ENCODE measurements around the gene FRRS1. TPM values are rescaled to one million over a fixed set of nuclear protein-coding genes. Genes with fewer than 3 reads are reported as not detected.

The FRRS1 gene
- polyA plus RNA-seq, 3 donors = 0.61 to 2.1 (median 2.1) TPM

DNA sequence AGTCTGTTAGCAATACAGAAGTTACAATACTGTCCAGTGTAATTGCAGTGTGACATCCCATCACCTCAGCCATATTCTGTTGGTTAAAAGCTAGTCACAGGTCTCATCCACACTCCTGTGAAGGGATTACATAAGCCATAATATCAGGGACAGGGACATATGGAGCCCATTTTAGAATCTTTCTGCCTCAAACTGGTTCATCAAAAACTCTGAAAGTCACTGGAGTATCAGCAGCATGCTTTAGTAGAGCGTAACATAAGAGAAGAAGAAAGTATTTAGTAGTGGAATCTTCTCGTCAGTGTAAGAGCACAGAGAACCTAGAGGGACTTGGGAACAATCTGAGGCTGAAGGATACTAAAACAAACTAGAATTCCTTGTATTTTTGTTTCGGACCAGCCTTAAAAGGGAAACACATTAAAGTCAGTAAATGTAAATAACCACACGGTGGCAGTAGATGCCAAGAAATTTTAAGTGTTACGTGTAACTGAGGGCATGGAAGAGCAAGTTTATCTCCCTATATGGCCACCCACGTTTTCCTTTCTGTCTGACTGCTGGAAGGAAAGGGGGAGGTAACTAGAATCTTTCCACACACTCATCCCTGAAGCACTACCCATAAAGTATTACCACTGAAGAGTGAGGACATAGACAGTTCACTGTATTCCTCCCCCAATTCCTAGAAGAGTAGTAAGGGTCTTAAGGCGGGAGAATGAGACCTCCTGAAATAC, 42.1 kb upstream of the FRRS1 start:
- WGBS (ENCODE audit: insufficient coverage) = 40% methylated on average over 2 of the region's 7 CpGs
- intact Hi-C loops (cut with micrococcal nuclease) = loop anchor here (5.0 to 10.0 kb wide), 2 partner anchors 649 to 656 kb away; no protein-coding TSS in a partner anchor
- Mint-ChIP-seq H3K9me3 (no peaks in the 10 kb centered on the region), H3K4me3 (peak overlapping the region in 1 of 2 donors; percentile 22), H3K4me1 (peaks cover 3% of the 10 kb centered on the region), H3K36me3 (no peaks in the 10 kb centered on the region), H3K27ac (no peak overlapping the region), H3K27me3 (ENCODE audit: low read depth in 3 of 3) (peaks cover 0 to 3% (median 0%) of the 10 kb centered on the region in 3 donors)
- no peak overlapping the region for H3K4me3 ChIP-seq (replicated peaks in 1 of 3; ENCODE audit: low read depth in 2 of 3, low read length in 3 of 3)
- peak; percentile 34 to 65 (median 57) for DNase-seq
- H2AFZ ChIP-seq (ENCODE audit: insufficient read depth, low read depth, low read length, poor library complexity, severe bottlenecking) = peak overlapping the region; percentile 14
- H3K36me3 ChIP-seq (replicated peaks in 1 of 2; ENCODE audit: control insufficient read depth in 1 of 2, insufficient read depth in 2 of 2, low read length in 2 of 2) = no peaks in the 10 kb centered on the region
- TF ChIP-seq, protein P1, sequence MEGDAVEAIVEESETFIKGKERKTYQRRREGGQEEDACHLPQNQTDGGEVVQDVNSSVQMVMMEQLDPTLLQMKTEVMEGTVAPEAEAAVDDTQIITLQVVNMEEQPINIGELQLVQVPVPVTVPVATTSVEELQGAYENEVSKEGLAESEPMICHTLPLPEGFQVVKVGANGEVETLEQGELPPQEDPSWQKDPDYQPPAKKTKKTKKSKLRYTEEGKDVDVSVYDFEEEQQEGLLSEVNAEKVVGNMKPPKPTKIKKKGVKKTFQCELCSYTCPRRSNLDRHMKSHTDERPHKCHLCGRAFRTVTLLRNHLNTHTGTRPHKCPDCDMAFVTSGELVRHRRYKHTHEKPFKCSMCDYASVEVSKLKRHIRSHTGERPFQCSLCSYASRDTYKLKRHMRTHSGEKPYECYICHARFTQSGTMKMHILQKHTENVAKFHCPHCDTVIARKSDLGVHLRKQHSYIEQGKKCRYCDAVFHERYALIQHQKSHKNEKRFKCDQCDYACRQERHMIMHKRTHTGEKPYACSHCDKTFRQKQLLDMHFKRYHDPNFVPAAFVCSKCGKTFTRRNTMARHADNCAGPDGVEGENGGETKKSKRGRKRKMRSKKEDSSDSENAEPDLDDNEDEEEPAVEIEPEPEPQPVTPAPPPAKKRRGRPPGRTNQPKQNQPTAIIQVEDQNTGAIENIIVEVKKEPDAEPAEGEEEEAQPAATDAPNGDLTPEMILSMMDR (IDR thresholded peaks at IDR 0.05) = peak; percentile 77
- H4K20me1 ChIP-seq (ENCODE audit: insufficient read depth, low read length) = no peaks in the 10 kb centered on the region
- H3K4me1 ChIP-seq (ENCODE audit: control insufficient read depth in 1 of 2, insufficient read depth in 2 of 2, low read length in 2 of 2) = peaks cover 2 to 6% of the 10 kb centered on the region in 2 donors
- H3K9me3 ChIP-seq (replicated peaks in 1 of 2; ENCODE audit: control insufficient read depth in 1 of 2, insufficient read depth in 1 of 2, low read length in 2 of 2) = no peaks in the 10 kb centered on the region
- H3K4me2 ChIP-seq (replicated peaks; ENCODE audit: extremely low read depth, low read length, poor library complexity, severe bottlenecking) = no peak overlapping the region
- no peaks in the 10 kb centered on the region for H3K27me3 ChIP-seq (ENCODE audit: control insufficient read depth in 2 of 2, insufficient read depth in 2 of 2, low read length in 2 of 2)
- no peak overlapping the region for H3K27ac ChIP-seq (ENCODE audit: low read depth in 1 of 2, low read length in 2 of 2)
- no peaks in the 10 kb centered on the region for H3K79me2 ChIP-seq (ENCODE audit: insufficient read depth, low read length)
- H3K9ac ChIP-seq (ENCODE audit: insufficient read depth, low read length, poor library complexity, severe bottlenecking) = no peak overlapping the region

DNA sequence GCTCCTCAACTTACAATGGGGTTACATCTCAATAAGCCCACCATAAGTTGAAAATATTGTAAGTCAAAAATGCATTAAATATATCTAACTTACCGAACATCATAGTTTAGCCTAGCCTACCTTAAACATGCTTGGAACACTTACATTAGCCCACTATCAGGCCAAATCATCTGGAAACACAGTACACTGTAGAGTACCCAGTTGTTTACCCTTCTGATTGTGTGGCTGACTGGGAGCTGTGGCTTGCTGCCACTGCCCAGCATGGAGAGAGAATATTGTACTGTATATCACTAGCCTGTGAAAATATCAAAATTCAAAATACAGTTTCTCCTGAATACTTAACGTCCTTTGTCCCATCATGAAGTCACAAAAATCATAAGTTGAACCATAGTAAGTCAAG, 40.4 kb upstream of the FRRS1 start:
- peaks cover 3% of the 10 kb centered on the region for H3K4me1 Mint-ChIP-seq

More for the DNA sequence above, 40.4 kb upstream of the FRRS1 start:
- no CpG with 5 or more reads among the region's 2 CpGs for WGBS (ENCODE audit: insufficient coverage)
- Histone ChIP-seq H3K9ac (ENCODE audit: insufficient read depth, low read length, poor library complexity, severe bottlenecking) (no peak overlapping the region), H3K27ac (ENCODE audit: low read depth in 1 of 2, low read length in 2 of 2) (no peak overlapping the region), H3K79me2 (ENCODE audit: insufficient read depth, low read length) (no peaks in the 10 kb centered on the region), H3K9me3 (replicated peaks in 1 of 2; ENCODE audit: control insufficient read depth in 1 of 2, insufficient read depth in 1 of 2, low read length in 2 of 2) (no peaks in the 10 kb centered on the region), H3K36me3 (replicated peaks in 1 of 2; ENCODE audit: control insufficient read depth in 1 of 2, insufficient read depth in 2 of 2, low read length in 2 of 2) (no peaks in the 10 kb centered on the region), H3K27me3 (ENCODE audit: control insufficient read depth in 2 of 2, insufficient read depth in 2 of 2, low read length in 2 of 2) (no peaks in the 10 kb centered on the region), H3K4me2 (replicated peaks; ENCODE audit: extremely low read depth, low read length, poor library complexity, severe bottlenecking) (no peak overlapping the region), H4K20me1 (ENCODE audit: insufficient read depth, low read length) (no peaks in the 10 kb centered on the region), H3K4me3 (replicated peaks in 1 of 3; ENCODE audit: low read depth in 2 of 3, low read length in 3 of 3) (no peak overlapping the region), H3K4me1 (ENCODE audit: control insufficient read depth in 1 of 2, insufficient read depth in 2 of 2, low read length in 2 of 2) (peaks cover 2 to 6% of the 10 kb centered on the region in 2 donors), H2AFZ (ENCODE audit: insufficient read depth, low read depth, low read length, poor library complexity, severe bottlenecking) (no peak overlapping the region)
- no peak for DNase-seq
- intact Hi-C loops (cut with micrococcal nuclease) = loop anchor here (5.0 to 10.0 kb wide), 2 partner anchors 650 to 658 kb away; no protein-coding TSS in a partner anchor
- H3K27ac Mint-ChIP-seq = no peak overlapping the region
- H3K4me3 Mint-ChIP-seq = no peak overlapping the region
- H3K36me3 Mint-ChIP-seq = no peaks in the 10 kb centered on the region
- TF ChIP-seq, protein P1 (IDR thresholded peaks at IDR 0.05) = no peak
- peaks cover 0 to 1% (median 0%) of the 10 kb centered on the region in 3 donors for H3K27me3 Mint-ChIP-seq (ENCODE audit: low read depth in 3 of 3)
- no peaks in the 10 kb centered on the region for H3K9me3 Mint-ChIP-seq
